CD4-positive, alpha-beta T cell treated with Interleukin-15 for 1 hour (primary cell): ENCODE results near the gene AOX1.
"Not testable (repeated sequence)": the region's sequence is repeated elsewhere in the genome, so short reads cannot be mapped to it uniquely, and the experiment has no call there.

Experiments used
- DNase-seq: peaks from one replicate; pipeline ENCODE4 v3.0.0-alpha.2; 2020

The AOX1 gene

DNA sequence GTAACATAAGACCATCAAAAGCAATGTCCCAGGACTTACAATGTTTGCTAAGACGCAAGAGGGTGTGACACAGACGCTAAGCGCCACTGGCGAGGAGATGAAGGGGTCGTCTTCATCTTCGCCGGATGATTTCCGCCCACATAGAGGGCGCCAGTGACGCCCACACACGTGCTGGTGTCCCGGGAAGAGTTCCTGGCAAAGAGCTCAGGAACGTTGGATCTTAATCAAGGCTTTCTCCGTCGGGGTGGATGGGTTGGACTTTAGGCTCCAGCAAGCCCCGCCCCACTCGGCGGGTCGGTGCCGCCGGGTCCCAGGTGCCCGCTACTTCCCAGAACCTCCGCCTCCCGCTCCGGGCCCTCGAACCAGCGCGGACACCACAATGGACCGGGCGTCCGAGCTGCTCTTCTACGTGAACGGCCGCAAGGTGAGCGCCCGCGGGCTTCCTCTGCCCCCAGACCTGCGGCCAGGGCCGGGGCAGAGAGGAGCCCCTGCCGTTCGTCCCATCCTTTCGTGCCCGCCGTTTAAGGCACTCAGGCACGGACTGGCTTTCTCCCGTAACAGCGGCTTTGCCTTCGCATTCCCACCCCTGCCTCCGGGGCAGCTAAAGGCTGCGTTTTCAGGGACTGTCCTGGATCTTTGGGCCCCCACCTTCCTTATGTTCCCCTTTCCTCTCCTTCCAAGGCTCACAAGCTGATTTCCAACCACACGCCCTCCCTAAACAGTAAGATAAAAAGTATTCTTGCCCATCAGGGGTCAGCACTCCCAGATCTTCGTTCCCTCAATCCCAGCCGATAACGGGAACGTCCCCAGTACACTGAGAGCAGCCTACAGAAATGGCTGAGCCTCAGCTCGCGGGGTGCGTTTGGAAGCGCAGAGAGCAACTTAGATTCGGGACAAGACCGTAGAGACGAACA, at the start of gene AOX1:
TSS of gene AOX1 (plus strand) at position 285 of the 914 bp plus-strand sequence. CDS start at position 380, 95 bp downstream.
- DNase-seq: no peak

DNA sequence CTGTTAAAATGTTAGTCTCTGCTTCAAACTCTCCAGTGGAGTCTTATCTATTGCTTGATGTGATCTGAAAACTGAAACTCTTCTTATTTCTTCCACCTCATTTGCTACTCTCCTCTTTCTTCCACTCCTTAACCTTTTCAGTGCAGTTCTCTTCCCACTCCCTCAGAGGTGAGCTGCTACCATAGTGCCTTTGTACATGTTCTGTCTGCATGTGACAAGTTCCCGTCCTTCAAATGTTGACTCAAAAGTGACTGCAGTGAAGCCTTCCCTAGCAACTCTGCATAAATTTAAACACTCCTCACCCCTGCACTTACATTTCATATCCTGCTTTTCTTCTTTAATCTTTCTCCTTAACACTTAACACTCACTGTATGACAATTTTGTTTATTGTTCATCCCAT, 47.7 kb upstream of the AOX1 start:
- DNase-seq: no peak

DNA sequence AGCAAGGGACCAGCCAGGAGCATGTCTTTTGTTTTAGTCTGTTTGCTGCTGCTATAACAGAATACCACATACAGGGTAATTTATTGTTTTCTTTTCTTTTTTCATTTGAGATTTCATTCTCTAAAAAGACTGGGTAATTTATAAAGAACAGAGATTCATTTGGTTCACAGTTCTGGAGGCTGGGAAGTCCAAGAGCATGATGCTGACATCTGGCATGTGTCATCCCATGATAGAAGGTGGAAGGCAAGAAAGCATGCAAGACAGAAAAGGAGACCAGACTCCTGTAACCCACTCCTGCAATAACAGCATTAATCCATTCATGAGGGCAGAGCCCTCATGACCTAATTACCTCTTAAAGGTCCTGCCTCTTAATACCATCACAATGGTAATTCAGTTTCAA, 45.0 kb upstream of the AOX1 start:
- DNase-seq: no peak

DNA sequence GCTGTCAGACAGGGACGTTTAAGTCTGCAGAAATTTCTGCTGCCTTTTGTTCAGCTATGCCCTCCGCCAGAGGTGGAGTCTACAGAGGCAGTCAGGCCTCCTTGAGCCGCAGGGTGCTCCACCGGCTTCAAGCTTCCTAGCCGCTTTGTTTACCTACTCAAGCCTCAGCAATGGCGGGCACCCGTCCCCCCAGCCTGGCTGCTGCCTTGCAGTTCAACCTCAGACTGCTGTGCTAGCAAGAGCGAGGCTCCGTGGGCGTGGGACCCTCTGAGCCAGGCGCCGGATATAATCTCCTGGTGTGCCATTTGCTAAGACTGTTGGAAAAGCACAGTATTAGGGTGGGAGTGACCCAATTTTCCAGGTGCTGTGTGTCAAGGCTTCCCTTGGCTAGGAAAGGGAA, 19.2 kb upstream of the AOX1 start:
- not testable (repeated sequence) for DNase-seq

DNA sequence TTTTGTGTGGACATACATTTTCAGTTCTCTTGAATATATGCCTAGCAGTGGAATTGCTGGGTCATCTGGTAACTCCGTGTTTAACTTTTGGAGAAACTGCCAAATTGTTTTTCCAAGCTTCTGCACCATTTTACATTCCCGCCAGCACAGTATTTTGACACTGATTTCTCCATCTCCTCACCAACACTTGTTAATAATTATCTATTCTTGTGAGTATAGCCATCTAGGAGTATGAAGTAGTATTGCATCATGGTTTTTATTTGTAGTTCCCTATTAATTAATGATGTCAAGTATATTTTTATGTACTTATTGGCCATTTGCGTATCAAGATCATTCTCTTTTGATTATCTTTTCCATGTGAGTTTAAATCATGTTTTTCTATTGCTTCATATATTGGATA, 17.9 kb upstream of the AOX1 start:
- DNase-seq: no peak

DNA sequence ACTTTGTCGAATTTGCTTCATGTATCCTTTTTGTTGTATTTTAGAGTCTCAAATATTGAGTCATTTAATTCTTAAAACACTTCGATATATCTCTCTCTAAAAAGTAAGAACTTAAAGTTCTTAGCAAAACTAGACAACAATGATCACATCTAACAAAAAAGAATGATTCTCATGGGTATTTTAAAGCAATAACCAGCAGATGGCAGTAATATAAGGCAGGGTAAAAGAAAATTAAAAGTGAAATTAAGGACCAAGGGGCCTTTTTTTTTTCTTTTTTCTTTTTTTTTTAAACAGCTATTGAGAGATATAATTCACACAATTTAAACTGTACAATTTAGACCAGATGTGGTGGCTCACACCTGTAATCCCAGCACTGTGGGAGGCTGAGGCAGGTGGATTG, 9.9 kb upstream of the AOX1 start:
- no peak for DNase-seq

DNA sequence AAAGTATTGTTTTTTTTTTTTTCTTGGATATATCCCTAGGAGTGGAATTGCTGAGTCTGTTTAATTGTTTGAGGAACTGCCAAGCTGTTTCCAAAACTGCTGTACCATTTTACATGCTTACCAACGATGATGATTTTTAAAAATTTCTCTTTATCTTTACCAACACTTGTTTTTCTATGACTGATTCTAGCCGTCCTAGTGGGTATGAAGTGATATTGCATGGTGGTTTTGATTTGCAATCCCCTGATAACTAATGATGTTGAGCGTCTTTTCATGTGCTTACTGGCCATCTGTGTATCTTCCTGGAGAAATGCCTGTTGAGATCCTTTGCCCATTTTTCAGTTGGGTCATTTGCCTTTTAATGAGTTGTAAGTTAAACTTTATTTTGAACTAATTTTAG, 8.8 kb upstream of the AOX1 start:
- DNase-seq: no peak

DNA sequence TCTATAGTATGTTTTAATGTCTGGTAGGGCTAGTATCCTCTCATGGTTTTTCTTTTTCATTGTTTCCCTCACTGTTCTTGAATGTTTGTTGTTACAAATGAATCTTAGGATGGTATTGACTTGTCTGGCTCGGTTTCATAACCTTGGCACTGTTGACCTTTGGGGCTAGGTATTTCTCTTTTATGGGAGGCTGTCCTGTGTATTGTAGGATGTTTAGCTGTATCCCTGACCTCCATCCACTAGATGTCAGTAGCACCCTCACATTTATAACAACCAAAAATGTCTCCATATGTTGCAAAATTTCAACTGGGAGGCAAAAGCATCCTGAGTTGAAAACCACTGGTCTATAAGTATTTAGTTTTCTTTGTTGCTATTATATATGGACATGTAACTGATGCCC, 7.0 kb upstream of the AOX1 start:
- DNase-seq: no peak

DNA sequence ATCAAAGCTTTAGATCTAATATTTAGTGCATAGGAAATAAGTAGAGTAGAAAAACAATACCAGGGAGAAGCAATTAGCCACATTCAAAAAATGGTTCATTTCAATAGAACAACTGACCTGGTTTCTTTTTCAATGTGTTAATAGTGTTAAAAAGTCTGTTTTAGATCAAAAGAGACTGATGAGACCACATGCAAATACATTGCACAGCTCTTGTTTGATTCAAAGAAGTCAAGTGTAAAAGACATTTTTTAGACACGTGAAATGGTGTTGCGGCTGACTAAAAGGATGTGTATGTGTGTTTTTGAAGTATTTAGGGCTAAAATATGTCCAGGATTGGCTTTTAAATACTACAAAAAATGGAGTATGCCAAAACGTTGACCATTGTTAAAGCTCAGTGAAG, 1.2 kb upstream of the AOX1 start:
- no peak for DNase-seq

DNA sequence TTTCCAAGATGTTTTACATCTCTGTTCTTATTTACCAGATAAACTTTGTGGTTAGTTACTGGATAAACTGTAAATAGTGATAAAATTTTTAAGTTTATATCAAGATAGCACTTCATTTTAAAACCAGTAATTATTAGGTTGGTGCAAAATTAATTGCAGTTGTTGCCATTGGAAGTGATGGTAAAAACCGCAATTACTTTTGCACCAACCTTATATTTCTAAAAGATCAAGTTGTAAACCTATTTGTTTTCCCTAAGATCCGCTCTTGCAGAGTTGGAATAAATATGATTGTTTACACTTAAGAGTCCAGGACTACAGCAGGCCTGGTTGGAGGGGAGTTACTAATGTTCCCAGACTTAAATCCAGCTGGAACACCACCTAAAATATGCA, 479 bp upstream of the AOX1 start:
- no peak for DNase-seq

DNA sequence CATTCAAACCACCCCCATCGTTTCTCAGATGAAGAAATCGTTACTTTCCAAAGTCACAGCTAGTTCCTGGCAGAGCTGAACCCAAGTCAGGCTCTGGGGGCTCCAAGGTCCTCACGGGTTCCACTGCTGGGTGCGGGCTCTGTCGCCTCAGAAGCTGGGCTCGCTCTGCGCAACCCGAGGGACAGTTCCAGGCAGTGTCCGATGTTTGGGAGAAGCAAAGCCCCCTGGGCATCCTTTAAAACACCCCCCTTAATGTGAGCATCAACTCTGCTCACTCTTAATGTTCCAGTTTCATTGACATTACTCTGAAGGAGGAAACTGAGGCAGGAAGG, 796 bp downstream of the AOX1 start:
- no peak for DNase-seq

DNA sequence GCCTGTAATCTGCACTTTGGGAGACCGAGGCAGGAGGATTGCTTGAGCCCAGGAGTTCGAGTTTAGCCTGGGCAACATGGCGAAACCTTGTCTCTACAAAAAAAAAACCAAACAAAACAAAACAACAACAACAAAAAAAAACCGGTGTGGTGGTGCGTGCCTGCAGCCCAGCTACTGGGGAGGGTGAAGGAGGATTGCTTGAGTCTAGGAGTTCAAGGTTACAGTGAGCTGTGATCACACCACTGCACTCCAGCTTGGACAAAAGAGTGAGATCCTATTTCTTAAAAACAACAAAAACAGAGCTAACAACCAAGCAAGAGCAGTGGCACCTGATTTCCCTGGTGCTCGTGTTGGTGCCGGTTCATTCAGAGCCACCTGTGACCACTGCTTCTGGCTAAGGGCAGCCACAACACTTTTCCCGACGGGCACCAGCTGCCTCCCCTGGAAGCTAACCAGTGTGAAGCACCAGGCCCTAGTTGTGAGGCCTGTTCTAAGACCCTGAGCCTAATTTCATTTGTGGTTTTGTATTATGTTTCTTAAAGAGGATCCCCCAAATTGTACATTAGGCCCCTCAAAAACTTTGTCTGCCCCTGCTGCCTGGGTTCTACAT, 1.3 kb downstream of the AOX1 start:
- no peak for DNase-seq

DNA sequence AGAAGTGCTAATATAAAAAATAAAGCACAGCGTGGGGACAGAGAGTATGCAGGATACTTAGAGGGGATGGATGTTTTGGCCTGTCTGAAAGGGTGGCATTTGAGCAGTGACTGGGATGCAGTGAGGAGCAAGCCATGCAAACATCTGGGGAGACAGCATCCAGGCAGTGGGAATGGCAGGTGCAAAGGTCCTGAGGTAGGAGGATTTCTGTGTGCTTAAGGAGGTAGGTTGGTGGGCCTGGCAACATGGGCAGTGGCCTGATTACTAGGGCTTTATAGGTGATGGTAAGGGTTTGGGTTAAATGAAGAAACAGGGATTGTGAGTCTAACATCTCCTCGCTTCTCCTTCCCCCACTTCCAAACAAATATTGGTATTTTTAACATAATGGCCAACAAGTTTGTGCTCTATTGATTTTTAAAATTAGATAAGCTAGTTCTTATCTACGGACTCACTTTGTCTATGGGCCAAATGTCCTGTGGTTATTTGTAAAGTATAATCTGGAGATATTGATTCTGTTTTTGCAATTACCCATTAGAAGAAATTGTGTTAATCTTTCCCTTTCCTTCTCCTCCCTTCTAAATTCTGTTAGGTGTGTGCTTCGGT, 2.4 kb downstream of the AOX1 start:
- DNase-seq: no peak

DNA sequence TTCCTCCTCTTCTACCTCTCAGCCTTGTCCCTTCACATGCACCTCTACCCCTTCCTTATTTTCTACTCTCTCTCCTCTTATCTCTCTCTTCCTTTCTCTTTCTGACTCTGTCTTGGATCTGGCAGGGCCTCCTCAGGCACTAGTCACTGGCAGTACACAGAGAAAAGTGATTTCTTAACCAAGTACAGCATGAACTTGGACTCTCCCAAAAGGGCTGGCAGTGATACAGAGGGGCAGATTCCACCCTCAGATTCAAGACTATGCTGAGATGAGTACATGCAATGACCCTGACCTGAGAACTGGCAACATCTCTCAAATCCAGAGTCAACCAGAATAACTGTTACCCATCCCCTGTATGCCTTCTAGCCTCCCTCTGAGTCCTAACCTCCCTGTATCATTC, 4.3 kb downstream of the AOX1 start:
- DNase-seq: no peak

DNA sequence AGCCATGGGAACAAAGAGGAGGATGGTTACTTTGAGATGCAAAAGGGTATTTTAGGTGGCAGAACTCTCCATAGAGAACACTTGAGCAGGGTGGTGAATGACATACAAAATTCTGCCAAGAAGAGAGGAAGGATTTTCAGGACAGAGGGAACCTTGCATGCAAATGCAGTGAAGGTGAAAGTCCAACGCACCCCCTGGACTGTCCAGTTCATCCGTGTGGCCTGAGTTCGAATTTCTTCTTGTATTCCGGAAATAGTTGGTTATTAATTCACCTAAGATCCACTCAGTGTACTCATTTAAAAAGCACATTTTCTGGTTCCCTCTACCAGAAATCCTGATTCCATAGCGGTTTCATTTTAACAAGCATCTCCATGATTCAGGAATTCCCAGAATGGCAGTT, 5.5 kb downstream of the AOX1 start:
- no peak for DNase-seq

DNA sequence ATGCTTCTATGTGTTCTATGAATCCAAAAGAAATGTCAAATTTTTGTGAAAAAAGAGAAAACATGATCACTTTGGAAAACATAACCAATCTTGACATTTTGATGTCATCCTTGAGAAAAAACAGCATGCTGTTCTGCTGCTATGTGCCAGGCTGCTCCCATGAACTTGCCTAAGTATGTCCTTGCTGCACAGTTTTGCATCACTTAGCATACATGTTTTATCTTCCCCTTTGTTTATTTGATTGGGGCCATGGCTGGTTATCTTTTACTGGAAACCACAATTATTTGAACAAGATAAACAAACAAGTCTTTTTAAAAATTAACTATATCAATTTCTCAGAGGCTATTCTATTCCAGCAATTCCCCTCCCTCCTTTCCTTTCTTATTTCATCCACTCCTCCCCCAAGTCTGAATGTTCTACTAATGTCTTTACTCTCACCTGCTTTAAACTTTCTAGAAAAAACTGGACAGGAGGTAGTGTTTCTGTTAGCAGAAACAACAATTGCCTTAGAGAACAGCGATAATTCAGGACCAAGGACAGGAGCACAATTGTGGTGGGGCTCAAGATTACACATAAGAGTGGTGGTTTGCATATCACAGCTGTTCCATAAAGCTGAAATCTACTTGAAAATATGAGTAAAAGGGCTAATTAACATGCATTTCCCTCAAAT, 6.7 kb downstream of the AOX1 start:
- no peak for DNase-seq

DNA sequence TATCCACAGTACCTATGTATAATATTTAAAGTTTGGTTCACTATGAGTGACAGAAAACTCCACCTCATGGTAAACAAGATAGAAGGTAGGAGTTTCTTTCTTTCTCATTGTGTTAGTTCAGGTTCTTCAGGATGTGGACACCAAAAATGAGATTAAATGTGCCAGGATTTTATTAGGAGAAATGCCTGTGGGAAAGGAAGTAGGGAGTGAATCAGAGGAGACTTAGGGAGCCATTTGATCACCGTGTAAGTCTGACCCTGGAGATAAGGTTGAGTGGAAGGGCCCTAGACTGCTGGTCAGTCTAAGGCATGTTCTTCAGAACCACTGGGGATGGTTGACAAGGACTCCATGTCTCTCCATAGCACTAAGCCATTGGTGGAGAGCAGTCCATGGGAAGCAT, 8.1 kb downstream of the AOX1 start:
- no peak for DNase-seq

DNA sequence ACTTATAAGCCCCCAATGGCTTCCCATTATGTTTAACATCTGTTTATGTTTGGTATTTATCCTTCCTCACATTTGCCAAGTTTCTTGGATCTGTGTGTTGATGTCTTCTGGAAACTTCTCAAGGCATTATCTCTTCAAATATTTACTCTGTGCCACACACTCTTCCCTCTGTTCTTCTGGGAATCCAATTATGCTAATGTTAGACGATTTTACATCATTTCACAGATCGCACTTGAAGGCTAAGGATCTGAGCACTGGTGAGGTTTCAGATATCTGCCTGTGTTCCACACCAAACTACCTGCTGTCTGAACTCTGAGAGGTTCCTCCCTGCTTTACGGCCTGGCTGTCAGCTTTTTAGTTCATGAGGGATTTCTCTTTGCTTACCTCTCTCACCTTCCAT, 10.1 kb downstream of the AOX1 start:
- no peak for DNase-seq

DNA sequence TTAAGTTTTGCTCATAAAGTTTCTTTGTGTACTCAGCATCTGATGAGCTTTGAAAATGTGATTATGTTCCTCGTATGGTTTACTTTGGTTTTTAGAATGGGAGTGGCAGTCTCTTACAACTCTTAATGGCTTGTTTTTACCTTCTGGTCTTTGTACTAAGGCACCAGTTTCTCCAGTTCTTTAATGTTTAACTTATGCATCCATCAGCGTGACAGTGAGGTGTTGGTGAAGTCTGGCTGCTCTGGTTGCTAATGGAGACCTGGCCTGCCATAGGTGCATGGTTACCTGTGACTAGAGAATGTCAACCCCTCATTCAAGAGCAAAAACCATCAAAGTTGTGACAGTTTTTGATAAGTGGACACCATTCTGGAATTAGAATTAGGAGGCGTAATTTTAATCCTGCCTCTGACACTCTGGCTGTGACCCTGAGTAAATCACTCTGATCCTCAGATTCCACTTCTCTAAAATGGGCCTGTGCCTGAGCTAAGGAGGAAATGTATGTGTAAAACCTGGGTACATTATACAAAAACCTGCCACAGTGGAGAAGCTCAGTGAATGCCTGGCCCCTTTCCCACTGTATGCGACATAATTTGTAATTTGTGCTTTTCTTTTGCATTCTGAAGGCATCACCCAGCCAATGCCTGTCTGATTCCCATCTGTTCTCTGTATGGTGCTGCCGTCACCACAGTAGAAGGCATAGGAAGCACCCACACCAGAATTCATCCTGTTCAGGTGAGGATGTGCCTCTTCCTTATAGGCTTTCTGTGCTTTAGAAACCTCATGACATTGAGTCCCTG, 11.2 kb downstream of the AOX1 start:
- no peak for DNase-seq

DNA sequence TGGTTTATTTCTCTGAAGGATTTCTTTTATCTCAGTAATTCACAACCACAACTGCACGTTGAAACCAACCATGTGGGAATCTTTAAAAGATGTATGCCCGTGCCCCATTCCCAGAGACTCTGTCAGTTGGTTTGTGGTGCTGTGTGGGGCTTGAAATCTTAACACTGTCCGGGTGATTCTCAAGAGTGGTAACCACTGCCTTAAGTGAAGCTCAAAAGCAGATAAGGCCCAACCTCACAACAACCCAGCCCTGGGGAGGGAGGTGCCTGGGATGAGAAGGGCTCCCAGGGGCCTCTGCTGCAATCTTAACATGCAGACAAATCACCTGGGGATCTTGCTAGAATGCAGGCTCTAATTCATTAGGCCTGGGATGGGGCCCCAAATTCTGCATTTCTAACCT, 13.4 kb downstream of the AOX1 start:
- no peak for DNase-seq

DNA sequence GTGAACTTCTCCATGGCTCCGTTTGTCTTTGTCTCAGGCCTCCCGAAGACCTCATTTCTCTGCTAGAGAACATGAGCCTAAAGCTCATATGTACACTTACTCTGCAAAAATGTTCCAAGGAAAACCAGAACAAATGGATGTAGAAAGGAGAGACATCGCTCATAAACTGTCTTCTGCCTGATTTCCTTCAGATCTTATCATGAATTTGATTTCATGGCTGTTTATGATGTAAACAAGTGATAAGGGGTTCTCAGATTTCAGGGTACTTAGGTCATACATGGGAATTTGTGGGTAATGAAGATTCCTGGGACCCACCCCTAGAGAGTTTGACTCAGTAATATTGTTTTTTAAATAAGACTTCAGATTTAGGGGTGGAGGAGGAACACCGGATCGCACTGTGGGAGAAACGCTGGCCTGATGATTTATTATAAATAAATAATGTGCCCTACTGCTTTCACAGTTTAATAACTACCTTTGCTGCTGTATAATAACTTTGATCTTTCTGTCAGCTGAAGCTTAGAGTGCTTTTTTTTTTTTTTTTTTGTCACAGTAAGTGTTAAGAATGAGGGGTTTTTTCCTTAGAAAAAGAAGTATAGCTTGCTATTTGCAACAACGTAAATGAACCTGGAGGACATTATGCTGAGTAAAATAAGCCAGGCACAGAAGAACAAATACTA, 14.9 kb downstream of the AOX1 start:
- DNase-seq: no peak

DNA sequence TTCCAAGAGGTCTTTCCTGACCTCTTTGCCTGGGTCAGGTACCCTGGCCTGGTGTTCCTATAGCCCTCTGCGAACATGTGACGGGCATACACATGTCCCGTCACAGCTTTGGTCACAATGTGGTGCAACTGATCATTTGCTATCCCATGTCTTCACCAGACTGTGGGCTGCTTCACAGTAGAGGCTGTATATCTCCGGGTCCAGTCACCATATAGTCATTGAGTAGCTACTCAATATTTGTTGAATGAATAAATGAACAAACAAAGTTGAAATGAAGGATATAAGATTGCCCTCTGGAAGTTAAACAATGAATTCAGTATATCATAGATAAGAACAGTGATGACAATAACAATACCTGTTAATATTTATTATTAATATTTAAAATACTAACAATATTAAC, 16.8 kb downstream of the AOX1 start:
- no peak for DNase-seq
